Progenitor cell of endocrine pancreas (in vitro differentiated cells): ENCODE data around the gene ATG9B. TPM values are rescaled to one million over a fixed set of nuclear protein-coding genes. Genes with fewer than 3 reads are reported as not detected.

ENCODE experiments used
- DNase-seq: peaks from one replicate; pipeline ENCODE4 v3.0.0; 2021; ENCODE audit warnings: low spot score; ENCODE audit not compliant: unreplicated experiment
- H3K27ac Mint-ChIP-seq: 2 replicates; pipeline ENCODE4 v1.8.0; 2021; ENCODE audit warnings: mild to moderate bottlenecking, moderate library complexity, mixed read lengths
- H3K27me3 Mint-ChIP-seq: 2 replicates; pipeline ENCODE4 v1.8.0; 2021; ENCODE audit warnings: mixed read lengths
- H3K36me3 Mint-ChIP-seq: 2 replicates; pipeline ENCODE4 v1.8.0; 2022; ENCODE audit warnings: mixed read lengths; ENCODE audit not compliant: insufficient read depth
- H3K4me1 Mint-ChIP-seq: 2 replicates; pipeline ENCODE4 v1.8.0; 2021; ENCODE audit warnings: low read depth, mixed read lengths
- H3K4me3 Mint-ChIP-seq: 2 replicates; pipeline ENCODE4 v1.8.0; 2021; ENCODE audit warnings: low read depth, mild to moderate bottlenecking, moderate library complexity, mixed read lengths
- H3K9me3 Mint-ChIP-seq: 2 replicates; pipeline ENCODE4 v1.8.0; 2021; ENCODE audit warnings: low read depth, mixed read lengths
- total RNA-seq: library from RNA; stranded (reverse); gene quantifications from 2 replicates; pipeline ENCODE4 v1.2.1, GENCODE V29; 2021
- TF ChIP-seq, protein P1 (sequence below): fragments of 200-600 bp; sonication (generic); IDR thresholded peaks from one replicate; pipeline ENCODE4 v1.5.0; 2021; ENCODE audit warnings: antibody characterized with exemption, mild to moderate bottlenecking; ENCODE audit not compliant: unreplicated experiment

The ATG9B gene
- total RNA-seq, 1 donor from 2014 or later, result 0.79 TPM

DNA sequence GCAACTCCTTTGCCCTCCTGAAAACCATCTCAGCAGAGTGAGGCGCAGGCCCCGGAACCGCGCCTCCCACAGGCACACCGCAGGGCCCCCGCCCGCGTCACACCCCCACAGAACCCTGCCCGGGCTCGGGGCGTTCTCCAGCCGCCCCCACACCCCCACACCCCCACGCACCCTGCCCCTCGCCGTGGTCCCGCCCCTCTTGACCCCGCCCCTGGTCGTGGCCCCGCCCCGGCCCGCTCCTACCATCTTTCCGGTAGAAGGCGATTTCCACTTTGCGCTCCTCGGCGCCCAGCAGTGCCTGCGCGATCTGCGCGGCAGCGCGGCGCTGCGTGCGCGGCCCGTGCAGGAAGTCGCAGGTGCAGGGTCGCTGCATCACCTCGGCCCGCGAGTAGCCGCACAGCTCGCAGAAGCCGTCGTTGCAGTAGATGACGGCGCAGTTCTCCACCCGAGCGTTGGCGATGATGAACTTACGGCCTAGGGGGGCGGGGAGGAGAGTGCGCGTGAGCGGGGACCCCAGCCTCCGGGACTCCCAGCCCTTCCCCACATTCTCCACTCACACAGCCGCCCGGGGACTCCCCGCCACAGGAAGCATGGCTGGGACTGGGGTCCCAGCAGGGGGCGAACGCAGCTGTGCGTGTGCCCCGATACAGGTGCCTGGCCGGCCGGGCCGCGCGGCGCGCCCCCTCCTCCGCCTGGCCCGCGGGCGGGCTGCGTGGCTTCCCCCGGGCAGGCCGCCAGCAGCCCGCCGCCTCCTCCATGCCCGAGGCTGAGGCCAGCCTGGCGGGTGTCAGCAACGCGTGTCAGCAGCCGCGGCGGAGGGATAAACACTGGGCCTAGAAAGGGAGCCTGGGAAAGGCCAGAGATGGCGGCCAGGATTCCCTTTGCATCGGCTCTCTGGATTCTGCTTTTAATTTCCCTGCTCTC is 49.6 kb downstream of the ATG9B start:
- H3K36me3 Mint-ChIP-seq, result no peaks in the 10 kb centered on the region
- TF ChIP-seq, protein P1, sequence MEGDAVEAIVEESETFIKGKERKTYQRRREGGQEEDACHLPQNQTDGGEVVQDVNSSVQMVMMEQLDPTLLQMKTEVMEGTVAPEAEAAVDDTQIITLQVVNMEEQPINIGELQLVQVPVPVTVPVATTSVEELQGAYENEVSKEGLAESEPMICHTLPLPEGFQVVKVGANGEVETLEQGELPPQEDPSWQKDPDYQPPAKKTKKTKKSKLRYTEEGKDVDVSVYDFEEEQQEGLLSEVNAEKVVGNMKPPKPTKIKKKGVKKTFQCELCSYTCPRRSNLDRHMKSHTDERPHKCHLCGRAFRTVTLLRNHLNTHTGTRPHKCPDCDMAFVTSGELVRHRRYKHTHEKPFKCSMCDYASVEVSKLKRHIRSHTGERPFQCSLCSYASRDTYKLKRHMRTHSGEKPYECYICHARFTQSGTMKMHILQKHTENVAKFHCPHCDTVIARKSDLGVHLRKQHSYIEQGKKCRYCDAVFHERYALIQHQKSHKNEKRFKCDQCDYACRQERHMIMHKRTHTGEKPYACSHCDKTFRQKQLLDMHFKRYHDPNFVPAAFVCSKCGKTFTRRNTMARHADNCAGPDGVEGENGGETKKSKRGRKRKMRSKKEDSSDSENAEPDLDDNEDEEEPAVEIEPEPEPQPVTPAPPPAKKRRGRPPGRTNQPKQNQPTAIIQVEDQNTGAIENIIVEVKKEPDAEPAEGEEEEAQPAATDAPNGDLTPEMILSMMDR, result peak; percentile 76
- H3K27me3 Mint-ChIP-seq, result peaks cover 51% of the 10 kb centered on the region
- DNase-seq, result peak; percentile 51
- peak overlapping the region; percentile 75 for H3K4me3 Mint-ChIP-seq
- peaks cover 27% of the 10 kb centered on the region for H3K4me1 Mint-ChIP-seq
- no peaks in the 10 kb centered on the region for H3K9me3 Mint-ChIP-seq
- H3K27ac Mint-ChIP-seq, result peak overlapping the region; percentile 37

GRCh38 chr7:150973571-150974451 is 50.5 kb downstream of the ATG9B start:
- no peak for DNase-seq
- peaks cover 31% of the 10 kb centered on the region for H3K4me1 Mint-ChIP-seq
- TF ChIP-seq, protein P1, result no peak
- H3K36me3 Mint-ChIP-seq, result no peaks in the 10 kb centered on the region
- H3K27ac Mint-ChIP-seq, result no peak overlapping the region
- H3K9me3 Mint-ChIP-seq, result no peaks in the 10 kb centered on the region
- peaks cover 51% of the 10 kb centered on the region for H3K27me3 Mint-ChIP-seq
- H3K4me3 Mint-ChIP-seq, result peak overlapping the region; percentile 68

GRCh38 chr7:150972741-150973140 is 51.6 kb downstream of the ATG9B start:
- no peak for DNase-seq
- H3K27ac Mint-ChIP-seq, result no peak overlapping the region
- H3K27me3 Mint-ChIP-seq, result peaks cover 60% of the 10 kb centered on the region

GRCh38 chr7:150972023-150972468 is 52.2 kb downstream of the ATG9B start:
- Mint-ChIP-seq H3K9me3 (no peaks in the 10 kb centered on the region), H3K27ac (no peak overlapping the region), H3K27me3 (peaks cover 62% of the 10 kb centered on the region), H3K4me1 (peaks cover 26% of the 10 kb centered on the region), H3K36me3 (no peaks in the 10 kb centered on the region), H3K4me3 (no peak overlapping the region)
- DNase-seq, result no peak
- TF ChIP-seq, protein P1, result no peak

More at GRCh38 chr7:150972741-150973140, 51.6 kb downstream of the ATG9B start:
- TF ChIP-seq, protein P1, result no peak
- H3K36me3 Mint-ChIP-seq, result no peaks in the 10 kb centered on the region
- H3K9me3 Mint-ChIP-seq, result no peaks in the 10 kb centered on the region
- no peak overlapping the region for H3K4me3 Mint-ChIP-seq
- peaks cover 30% of the 10 kb centered on the region for H3K4me1 Mint-ChIP-seq
